Body of pancreas (tissue), 4 donors: ENCODE measurements around the gene HOXD8. TPM values are rescaled to one million over a fixed set of nuclear protein-coding genes. Genes with fewer than 3 reads are reported as not detected.

ENCODE experiments used
- ATAC-seq: fragments of 150-250 bp; one replicate; pipeline ENCODE4 v1.9.1; 2016
- DNase-seq, 4 donors: peaks; one replicate each; pipeline ENCODE4 v3.0.0-alpha.2; 2019
- H3K27ac ChIP-seq, 4 donors: fragments of 200-600 bp; sonication (generic); 1 replicate in 3 of 4; 2 replicates in 1 of 4; pipeline versions ENCODE4 v1.5.1 to v1.6.1; 2016 to 2019; ENCODE audit warnings: mild to moderate bottlenecking in 1 of 4, mixed read lengths in 1 of 4, moderate library complexity in 1 of 4
- H3K27me3 ChIP-seq, 2 donors: fragments of 200-600 bp; sonication (generic); one replicate each; pipeline ENCODE4 v1.6.0; 2016; ENCODE audit warnings: mild to moderate bottlenecking in 1 of 2
- H3K36me3 ChIP-seq, 2 donors: fragments of 200-600 bp; sonication (generic); replicated peaks in 1 of 2; 2 replicates each; pipeline ENCODE4 v1.5.1; 2016; ENCODE audit warnings: low read depth in 2 of 2; ENCODE audit not compliant: insufficient read depth in 1 of 2
- H3K4me1 ChIP-seq: fragments of 200-600 bp; sonication (generic); one replicate; pipeline ENCODE4 v1.6.0; 2016
- H3K4me3 ChIP-seq, 2 donors: fragments of 200-600 bp; sonication (generic); 1 replicate in 1 of 2; 2 replicates in 1 of 2; pipeline ENCODE4 v1.5.1; 2016 to 2019
- H3K9me3 ChIP-seq, 3 donors: fragments of 200-600 bp; sonication (generic); 1 replicate in 2 of 3; 2 replicates in 1 of 3; pipeline ENCODE4 v1.5.1; 2016
- POLR2A ChIP-seq, 3 donors: fragments of 450-650 bp; IDR thresholded peaks; one replicate each; pipeline ENCODE4 v1.6.1; 2016; ENCODE audit warnings: antibody characterized with exemption in 3 of 3, mild to moderate bottlenecking in 2 of 3
- WGBS, 2 donors: methylation state at CpG; one replicate each; pipeline ENCODE4 v1.1.5; 2017; 5-methylcytosine and 5-hydroxymethylcytosine counted together
- intact Hi-C: fragments of 100-400 bp; cut with DNase I; formaldehyde crosslinking; loops from one replicate; pipeline ENCODE4 v1.15.1; 2023
- total RNA-seq, 2 donors: library from RNA; depleted of rRNA; stranded (reverse); fragments of >200 nt; gene quantifications; one replicate each; pipeline ENCODE4 v1.1.0, GENCODE V29; 2016
- TF ChIP-seq, protein P1 (sequence below), 7 experiments: fragments of 450-650 bp in 4 of 7; fragments of 200-600 bp in 3 of 7; sonication (generic) in 3 of 7; IDR thresholded peaks; one replicate each; pipeline ENCODE4 v1.5.1; 2016 to 2019; ENCODE audit warnings: antibody characterized with exemption in 7 of 7

HOXD8 gene
- total RNA-seq, 2 donors from 2014 or later = 2.6 to 3.1 TPM

- no peaks in the 10 kb centered on the region for H3K9me3 ChIP-seq
- peaks cover 0 to 74% of the 10 kb centered on the region in 2 donors for H3K27me3 ChIP-seq
- ATAC-seq (no peak), DNase-seq (no peak)
- H3K27ac ChIP-seq = no peak overlapping the region
- TF ChIP-seq, protein P1, sequence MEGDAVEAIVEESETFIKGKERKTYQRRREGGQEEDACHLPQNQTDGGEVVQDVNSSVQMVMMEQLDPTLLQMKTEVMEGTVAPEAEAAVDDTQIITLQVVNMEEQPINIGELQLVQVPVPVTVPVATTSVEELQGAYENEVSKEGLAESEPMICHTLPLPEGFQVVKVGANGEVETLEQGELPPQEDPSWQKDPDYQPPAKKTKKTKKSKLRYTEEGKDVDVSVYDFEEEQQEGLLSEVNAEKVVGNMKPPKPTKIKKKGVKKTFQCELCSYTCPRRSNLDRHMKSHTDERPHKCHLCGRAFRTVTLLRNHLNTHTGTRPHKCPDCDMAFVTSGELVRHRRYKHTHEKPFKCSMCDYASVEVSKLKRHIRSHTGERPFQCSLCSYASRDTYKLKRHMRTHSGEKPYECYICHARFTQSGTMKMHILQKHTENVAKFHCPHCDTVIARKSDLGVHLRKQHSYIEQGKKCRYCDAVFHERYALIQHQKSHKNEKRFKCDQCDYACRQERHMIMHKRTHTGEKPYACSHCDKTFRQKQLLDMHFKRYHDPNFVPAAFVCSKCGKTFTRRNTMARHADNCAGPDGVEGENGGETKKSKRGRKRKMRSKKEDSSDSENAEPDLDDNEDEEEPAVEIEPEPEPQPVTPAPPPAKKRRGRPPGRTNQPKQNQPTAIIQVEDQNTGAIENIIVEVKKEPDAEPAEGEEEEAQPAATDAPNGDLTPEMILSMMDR (IDR thresholded peaks at IDR 0.05) = no peak
- TF ChIP-seq POLR2A (IDR thresholded peaks at IDR 0.05) = no peak
- H3K4me1 ChIP-seq = peaks cover 7% of the 10 kb centered on the region
- H3K36me3 ChIP-seq = no peaks in the 10 kb centered on the region
- WGBS, 2 donors = 14% methylated on average over 22 to 40 of the region's 40 CpGs
- intact Hi-C loops = no loop called here
- H3K4me3 ChIP-seq = no peak overlapping the region
Measured at GRCh38 chr2:176117162-176117822, 12.2 kb upstream of the HOXD8 start.

GRCh38 chr2:176117823-176118371, 11.6 kb upstream of the HOXD8 start:
- Histone ChIP-seq H3K4me1 (peaks cover 13% of the 10 kb centered on the region), H3K27me3 (peaks cover 0 to 75% of the 10 kb centered on the region in 2 donors), H3K4me3 (no peak overlapping the region), H3K27ac (no peak overlapping the region), H3K36me3 (no peaks in the 10 kb centered on the region), H3K9me3 (no peaks in the 10 kb centered on the region)
- ATAC-seq (no peak), DNase-seq (no peak)
- TF ChIP-seq POLR2A (IDR thresholded peaks at IDR 0.05) = no peak
- TF ChIP-seq, protein P1 (IDR thresholded peaks at IDR 0.05) = no peak
- 3 to 6% methylated on average over 11 of the region's 11 CpGs for WGBS, 2 donors
- intact Hi-C loops = no loop called here

DNA sequence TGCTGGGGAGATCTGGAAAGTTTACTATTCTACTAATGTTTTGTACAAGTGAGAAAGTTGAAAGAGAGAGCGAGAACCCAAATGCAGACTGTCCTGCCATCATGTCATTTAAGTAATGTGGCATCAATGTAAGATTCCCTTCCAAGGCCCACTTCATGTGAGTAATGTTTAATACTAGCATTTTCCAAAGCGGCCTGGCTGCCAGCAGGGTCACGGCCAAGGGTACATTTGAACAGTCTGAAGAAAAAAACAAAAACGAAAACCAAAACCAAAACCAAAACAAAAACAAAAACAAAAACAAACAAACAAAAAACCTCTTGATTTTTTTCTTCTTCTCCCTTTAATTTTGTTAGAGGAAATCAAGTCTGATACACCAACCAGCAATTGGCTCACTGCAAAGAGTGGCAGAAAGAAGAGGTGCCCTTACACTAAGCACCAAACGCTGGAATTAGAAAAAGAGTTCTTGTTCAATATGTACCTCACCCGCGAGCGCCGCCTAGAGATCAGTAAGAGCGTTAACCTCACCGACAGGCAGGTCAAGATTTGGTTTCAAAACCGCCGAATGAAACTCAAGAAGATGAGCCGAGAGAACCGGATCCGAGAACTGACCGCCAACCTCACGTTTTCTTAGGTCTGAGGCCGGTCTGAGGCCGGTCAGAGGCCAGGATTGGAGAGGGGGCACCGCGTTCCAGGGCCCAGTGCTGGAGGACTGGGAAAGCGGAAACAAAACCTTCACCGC, 10.7 kb upstream of the HOXD8 start:
- Histone ChIP-seq H3K27me3 (peaks cover 0 to 73% of the 10 kb centered on the region in 2 donors), H3K27ac (no peak overlapping the region), H3K4me3 (no peak overlapping the region), H3K36me3 (no peaks in the 10 kb centered on the region), H3K9me3 (no peaks in the 10 kb centered on the region), H3K4me1 (peaks cover 18% of the 10 kb centered on the region)
- ATAC-seq (no peak), DNase-seq (peak in 2 of 4 donors; percentile 34 to 43)
- intact Hi-C loops = no loop called here
- 10 to 12% methylated on average over 24 of the region's 24 CpGs for WGBS, 2 donors
- TF ChIP-seq, protein P1 (IDR thresholded peaks at IDR 0.05) = peak in 1 of 7 experiments; percentile 4
- no peak for TF ChIP-seq POLR2A (IDR thresholded peaks at IDR 0.05)

DNA sequence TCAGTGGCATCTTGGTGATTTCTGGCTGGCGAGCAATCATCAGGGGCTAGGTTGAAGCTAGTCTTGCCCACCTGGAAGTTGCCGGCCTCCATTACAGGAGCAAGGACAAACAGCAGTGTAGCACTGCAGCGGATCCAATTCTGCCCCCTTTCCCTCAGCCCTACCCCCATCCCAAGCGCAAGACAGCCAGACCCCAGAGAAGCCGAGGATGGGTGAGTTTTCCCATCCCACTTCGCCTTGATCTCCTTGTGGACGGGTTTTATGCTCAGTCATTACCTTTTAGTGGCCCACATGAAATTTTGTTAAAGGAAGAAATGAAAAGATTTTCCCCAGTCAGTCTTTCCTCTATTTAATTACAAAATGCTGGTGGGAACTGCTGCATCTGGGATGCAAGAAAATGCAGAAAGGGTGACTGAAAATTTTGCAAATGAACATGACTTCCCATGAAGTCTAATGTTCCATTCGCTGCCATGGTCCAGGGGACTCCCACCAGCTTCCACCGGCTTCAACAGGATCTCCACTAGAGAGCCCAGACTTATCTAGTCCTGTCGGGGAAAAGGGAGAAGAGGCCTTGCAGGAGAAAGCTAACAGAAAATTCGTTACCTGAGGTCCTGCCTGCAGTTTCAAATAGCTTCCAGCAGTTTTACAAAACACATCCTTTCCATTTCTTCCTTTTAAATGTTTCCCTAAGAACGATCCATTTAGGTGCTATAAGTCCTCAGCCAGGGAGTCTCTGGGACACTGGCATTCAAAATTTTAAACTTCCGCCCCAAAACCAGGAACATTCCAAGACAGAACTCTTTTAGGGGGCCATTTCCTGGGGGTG, 8.9 kb upstream of the HOXD8 start:
- 7 to 17% methylated on average over 13 of the region's 13 CpGs for WGBS, 2 donors
- Histone ChIP-seq H3K4me1 (peaks cover 18% of the 10 kb centered on the region), H3K27ac (no peak overlapping the region), H3K36me3 (no peaks in the 10 kb centered on the region), H3K9me3 (no peaks in the 10 kb centered on the region), H3K27me3 (peaks cover 0 to 66% of the 10 kb centered on the region in 2 donors), H3K4me3 (no peak overlapping the region)
- intact Hi-C loops = loop anchor here (10.0 kb wide), 1 partner anchor 694 kb away; no protein-coding TSS in a partner anchor
- no peak for TF ChIP-seq POLR2A (IDR thresholded peaks at IDR 0.05)
- TF ChIP-seq, protein P1 (IDR thresholded peaks at IDR 0.05) = no peak
- ATAC-seq = no peak
- no peak for DNase-seq
